NCI-H345 treated with DMSO at 0.1 percent for 48 hours (cell line): ENCODE data around the gene CDC42EP2.
A peak's percentile ranks its signal among the peaks of the same experiment; 100 is the strongest.

Experiments
- DNase-seq: peaks from one replicate; lab custom pipeline; 2025; ENCODE audit not compliant: unreplicated experiment; lab: John Stamatoyannopoulos, UW

Gene CDC42EP2

DNA sequence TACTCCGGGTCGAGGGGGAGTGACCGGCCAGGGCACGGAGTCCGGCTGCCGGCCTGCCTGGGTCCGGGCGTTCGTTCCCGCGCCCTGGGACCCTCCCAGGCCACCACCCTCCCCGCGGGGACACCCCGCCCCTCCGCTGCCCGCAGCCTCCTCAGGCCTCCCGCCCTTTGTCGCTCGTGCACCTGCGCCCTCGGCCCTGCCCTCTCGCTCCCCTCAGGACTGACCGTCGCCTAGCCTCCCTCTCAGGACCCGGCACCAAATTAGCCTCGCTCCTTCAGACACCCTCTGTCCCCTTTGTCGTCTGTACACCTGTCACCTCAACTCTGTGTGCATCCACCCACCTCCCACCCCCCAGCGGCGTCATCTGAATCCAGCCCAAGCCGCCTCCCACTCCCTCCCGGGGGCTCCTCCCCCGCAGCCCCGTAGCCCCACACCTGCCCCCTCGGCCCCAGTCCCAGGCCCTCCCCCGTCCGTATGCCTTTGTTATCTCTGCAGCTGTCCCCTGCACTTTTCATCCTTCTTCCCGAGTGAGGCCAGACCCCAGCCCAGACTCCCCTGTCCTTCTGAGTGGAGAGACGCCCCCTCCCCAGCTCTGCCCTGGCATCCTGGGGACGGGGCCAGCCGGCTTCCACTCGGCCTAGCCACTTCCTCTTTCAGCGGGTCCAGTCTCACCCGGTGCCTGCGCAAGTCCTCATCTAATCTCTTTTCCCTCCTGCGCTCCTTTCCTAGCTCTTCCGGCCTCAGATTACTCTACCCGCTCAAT, 40.5 kb downstream of the CDC42EP2 start:
- DNase-seq: peak; percentile 55

DNA sequence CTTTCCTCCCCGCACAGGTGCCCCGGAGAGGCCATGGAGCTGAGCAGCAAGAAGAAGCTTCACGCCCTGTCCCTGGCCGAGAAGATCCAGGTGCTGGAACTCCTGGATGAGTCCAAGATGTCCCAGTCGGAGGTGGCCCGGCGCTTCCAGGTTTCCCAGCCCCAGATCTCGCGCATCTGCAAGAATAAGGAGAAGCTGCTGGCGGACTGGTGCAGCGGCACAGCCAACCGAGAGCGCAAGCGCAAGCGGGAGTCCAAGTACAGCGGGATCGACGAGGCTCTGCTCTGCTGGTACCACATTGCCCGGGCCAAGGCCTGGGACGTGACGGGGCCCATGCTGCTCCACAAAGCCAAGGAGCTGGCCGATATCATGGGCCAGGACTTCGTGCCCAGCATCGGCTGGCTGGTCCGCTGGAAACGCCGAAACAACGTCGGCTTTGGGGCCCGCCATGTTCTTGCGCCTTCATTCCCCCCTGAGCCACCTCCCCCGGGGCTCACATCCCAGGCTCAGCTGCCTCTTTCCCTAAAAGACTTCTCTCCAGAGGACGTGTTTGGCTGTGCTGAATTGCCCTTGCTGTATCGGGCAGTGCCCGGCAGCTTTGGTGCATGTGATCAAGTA, 41.2 kb downstream of the CDC42EP2 start:
- no peak for DNase-seq

DNA sequence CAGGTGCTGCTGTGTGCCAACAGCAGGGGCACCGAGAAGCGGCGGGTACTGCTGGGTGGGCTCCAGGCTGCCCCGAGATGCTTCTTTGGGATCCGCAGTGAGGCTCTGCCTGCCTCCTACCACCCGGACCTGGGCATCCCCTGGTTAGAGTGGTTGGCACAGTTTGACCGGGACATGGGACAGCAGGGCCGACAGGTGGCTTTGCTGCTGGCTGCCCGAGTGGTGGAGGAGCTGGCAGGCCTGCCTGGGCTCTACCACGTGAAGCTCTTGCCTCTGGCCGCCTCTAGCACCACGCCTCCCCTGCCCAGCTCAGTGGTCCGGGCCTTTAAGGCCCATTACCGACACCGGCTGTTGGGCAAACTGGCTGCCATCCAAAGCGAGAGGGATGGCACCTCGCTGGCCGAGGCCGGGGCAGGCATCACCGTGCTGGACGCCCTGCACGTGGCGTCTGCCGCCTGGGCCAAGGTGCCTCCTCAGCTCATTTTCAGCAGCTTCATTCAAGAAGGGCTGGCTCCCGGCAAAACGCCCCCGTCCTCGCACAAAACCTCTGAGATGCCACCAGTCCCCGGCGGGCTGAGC, 41.8 kb downstream of the CDC42EP2 start:
- no peak for DNase-seq

DNA sequence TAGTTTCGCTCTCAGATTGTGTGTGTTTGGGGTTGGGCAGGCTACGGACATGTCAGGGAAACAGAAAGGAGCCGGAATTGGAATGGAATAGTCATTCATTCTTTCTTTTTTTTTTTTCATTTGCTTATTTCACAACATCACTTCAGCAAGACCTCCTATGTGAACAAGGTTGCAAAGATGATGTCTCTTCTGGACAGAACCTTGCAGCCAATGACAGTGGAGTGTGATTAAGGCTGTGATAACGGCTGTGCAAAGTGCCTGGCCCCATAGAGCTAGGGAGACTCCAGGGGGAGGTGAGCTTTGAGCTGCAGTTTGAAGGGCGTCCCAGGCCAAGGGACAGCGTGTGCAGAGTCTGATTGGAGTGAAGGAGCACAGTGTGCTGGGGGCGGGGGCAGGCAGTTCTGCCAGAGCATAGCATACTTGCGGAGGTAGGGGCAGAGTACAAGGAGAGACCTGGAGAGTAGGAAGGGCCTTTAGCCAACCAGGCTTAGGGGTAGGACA, 43.2 kb downstream of the CDC42EP2 start:
- DNase-seq: no peak

DNA sequence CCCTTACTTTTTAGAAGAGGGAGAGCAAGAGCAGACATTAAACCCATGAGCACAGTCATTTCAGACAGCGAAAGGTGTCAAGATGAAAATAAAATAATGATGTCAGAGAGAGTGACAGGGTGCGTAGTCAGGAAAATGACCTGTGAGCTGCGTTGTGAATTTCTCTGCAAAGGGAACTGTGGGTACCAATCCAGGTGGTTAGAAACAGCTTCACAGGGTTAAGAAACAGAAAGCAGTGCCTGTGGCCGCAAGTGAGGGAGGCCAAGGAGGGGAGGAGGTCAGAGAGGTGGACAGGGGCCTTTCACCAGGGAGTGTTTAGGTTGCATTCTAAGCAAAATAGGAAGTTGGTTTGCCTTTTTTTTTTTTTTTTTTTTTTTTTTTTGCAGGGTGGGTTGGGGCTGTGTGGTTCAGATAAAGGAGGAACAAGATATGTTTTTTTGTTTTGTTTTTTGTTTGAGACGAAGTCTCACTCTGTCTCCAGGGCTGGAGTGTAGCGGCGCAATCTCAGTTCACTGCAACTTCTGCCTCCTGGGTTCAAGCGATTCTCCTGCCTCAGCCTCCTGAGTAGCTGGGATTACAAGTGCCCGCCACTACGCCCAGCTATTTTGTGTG, 47.8 kb downstream of the CDC42EP2 start:
- DNase-seq: no peak

DNA sequence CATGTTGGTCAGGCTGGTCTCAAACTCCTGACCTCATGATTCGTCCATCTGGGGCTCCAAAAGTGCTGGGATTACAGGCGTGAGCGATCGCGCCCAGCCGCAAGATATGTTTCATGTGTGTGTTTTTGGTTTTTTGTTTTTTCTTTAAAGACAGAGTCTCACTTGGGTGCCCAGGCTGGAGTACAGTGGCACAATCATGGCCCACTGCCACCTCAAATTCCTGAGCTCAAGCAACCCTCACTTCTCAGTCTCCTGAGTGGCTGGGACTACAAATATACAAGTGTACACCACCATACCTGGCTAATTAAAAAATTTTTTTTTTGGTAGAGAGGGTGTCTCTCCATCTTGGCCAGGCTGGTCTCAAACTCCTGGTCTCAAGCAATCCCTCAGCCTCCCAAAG, 48.3 kb downstream of the CDC42EP2 start:
- DNase-seq: no peak

DNA sequence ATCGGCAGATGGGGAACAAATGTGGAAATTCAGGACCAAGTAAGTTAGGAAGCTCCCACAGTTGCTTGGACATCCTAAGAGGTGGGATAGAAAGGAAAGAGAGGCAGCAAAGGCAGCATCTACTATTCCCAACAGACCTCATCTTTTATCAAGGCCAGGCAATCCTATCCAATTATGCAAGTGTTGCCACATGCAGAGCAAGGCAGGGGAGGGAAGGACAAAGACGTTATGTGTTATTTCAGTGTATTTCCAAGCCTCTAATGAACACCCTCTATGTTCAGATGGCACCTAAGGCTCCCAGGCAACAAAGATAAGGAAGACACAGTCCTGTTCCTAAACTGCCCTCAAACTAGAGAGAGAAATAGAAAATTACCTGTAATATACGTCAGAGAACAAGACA, 49.1 kb downstream of the CDC42EP2 start:
- DNase-seq: no peak

DNA sequence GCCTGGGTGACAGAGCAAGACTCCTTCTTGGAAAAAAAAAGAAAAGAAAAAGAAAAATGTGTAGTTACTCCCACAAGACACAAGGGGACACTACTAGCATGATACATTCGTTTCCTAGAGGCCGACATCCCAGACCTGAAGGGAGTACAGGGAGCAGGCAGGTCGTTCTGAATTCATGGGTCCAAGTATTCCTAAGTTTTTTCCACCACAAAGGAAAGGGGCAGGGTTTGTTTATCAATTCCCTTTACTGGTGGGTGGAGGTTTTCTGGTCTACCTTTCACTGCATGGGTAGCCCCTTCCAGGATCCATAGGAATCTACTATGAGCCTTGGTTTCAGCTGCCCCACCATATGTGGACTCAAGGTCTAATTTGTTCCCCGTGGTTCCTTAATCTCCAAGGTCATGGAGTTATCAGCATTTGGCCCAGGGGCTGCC, 51.7 kb downstream of the CDC42EP2 start:
- peak; percentile 43 for DNase-seq

DNA sequence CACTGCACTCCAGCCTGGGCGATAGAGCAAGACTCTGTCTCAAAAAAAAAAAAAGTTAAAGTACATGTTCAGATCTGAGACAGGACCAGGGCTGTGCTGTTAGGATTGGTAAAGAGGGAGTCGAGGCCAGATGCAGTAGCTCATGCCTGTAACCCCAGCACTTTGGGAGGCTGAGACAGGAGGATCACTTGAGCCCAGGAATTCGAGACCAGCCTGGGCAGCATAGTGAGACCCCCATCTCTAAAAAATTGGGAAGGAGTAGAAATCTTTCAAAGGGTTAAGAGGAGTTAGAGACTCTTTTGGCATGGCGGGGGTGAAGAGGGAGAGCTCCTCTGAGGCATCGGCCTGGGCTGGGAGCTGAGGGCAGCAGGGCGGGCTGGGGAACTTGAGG, 56.0 kb downstream of the CDC42EP2 start:
- no peak for DNase-seq
